GM08714 (cell line): Measurements from ENCODE around the gene PLA2G15.

ENCODE experiments used
- H3K4me3 ChIP-seq: fragments of 200-500 bp; sonication (Bioruptor generic); 2 replicates; pipeline ENCODE4 v1.5.1; 2014; ENCODE audit warnings: mild to moderate bottlenecking, low read length, inconsistent platforms
- ZNF274 ChIP-seq: IDR thresholded peaks from 2 replicates; pipeline ENCODE4 v1.6.1; 2012; ENCODE audit warnings: mild to moderate bottlenecking, low read depth, low read length

PLA2G15 gene

GRCh38 chr16:68252383-68252782, 7.2 kb downstream of the PLA2G15 start:
- H3K4me3 ChIP-seq, result no peak overlapping the region
- TF ChIP-seq ZNF274, result no peak

- TF ChIP-seq ZNF274, result no peak
- no peak overlapping the region for H3K4me3 ChIP-seq
These were observed 8.5 kb downstream of the PLA2G15 start for GRCh38 chr16:68253721-68254120.

- no peak overlapping the region for H3K4me3 ChIP-seq
- TF ChIP-seq ZNF274, result no peak
These were observed 10.5 kb downstream of the PLA2G15 start for GRCh38 chr16:68255712-68256111.

- no peak for TF ChIP-seq ZNF274
- H3K4me3 ChIP-seq, result no peak overlapping the region
These were observed 12.2 kb downstream of the PLA2G15 start for GRCh38 chr16:68257251-68257905.

- no peak for TF ChIP-seq ZNF274
- H3K4me3 ChIP-seq, result no peak overlapping the region
These were observed 13.0 kb downstream of the PLA2G15 start for GRCh38 chr16:68257906-68258800.

- no peak for TF ChIP-seq ZNF274
- no peak overlapping the region for H3K4me3 ChIP-seq
These were observed 14.0 kb downstream of the PLA2G15 start for GRCh38 chr16:68259007-68259825.

- peak overlapping the region; percentile 80; the same call in 1 of the 2 replicates for H3K4me3 ChIP-seq
- no peak for TF ChIP-seq ZNF274
These were observed 18.5 kb downstream of the PLA2G15 start for GRCh38 chr16:68263559-68264127.

- no peak for TF ChIP-seq ZNF274
- H3K4me3 ChIP-seq, result peak within 1 kb of the TSS; percentile 80
These were observed 19.2 kb downstream of the PLA2G15 start, which contains the start of gene SLC7A6 for GRCh38 chr16:68264128-68265077. Gene SLC7A6 (plus strand): TSS chr16:68264526. CDS start chr16:68274727, 10,201 bp downstream.

- TF ChIP-seq ZNF274, result no peak
- peak overlapping the region; percentile 80 for H3K4me3 ChIP-seq
These were observed 20.1 kb downstream of the PLA2G15 start for GRCh38 chr16:68265078-68265920.

- H3K4me3 ChIP-seq, result no peak overlapping the region
These were observed 22.6 kb downstream of the PLA2G15 start for GRCh38 chr16:68267612-68268405.

GRCh38 chr16:68269793-68270192, 24.6 kb downstream of the PLA2G15 start:
- no peak overlapping the region for H3K4me3 ChIP-seq
- TF ChIP-seq ZNF274, result no peak

More at GRCh38 chr16:68267612-68268405, 22.6 kb downstream of the PLA2G15 start:
- no peak for TF ChIP-seq ZNF274
